Measurements from ENCODE around the gene CDON. TPM values are rescaled to one million over a fixed set of nuclear protein-coding genes. Genes with fewer than 3 reads are reported as not detected.

The CDON gene
- total RNA-seq, 2 donors from 2014 or later, result 2.3 to 10.5 TPM

- H3K4me1 ChIP-seq, result no peaks in the 10 kb centered on the region
- no peaks in the 10 kb centered on the region for H3K36me3 ChIP-seq
- no peak overlapping the region for H3K9ac ChIP-seq (ENCODE audit: low read depth in 2 of 2, low read length in 2 of 2)
- intact Hi-C loops (cut with DNase I), result no loop called here
- H3K27ac ChIP-seq, result no peak overlapping the region
- no peak for TF ChIP-seq CTCF (IDR thresholded peaks at IDR 0.05)
- DNase-seq, result no peak
- no peaks in the 10 kb centered on the region for H3K27me3 ChIP-seq
- H3K9me3 ChIP-seq, result no peaks in the 10 kb centered on the region
- H3K4me3 ChIP-seq, result no peak overlapping the region
These were observed 115.0 kb downstream of the CDON start for GRCh38 chr11:125947419-125948277.

- DNase-seq, result no peak
- Histone ChIP-seq H3K9me3 (no peaks in the 10 kb centered on the region), H3K4me1 (no peaks in the 10 kb centered on the region), H3K9ac (ENCODE audit: low read depth in 2 of 2, low read length in 2 of 2) (no peak overlapping the region), H3K27me3 (no peaks in the 10 kb centered on the region), H3K4me3 (no peak overlapping the region), H3K27ac (no peak overlapping the region), H3K36me3 (no peaks in the 10 kb centered on the region)
- no peak for TF ChIP-seq CTCF (IDR thresholded peaks at IDR 0.05)
- intact Hi-C loops (cut with DNase I), result no loop called here
These were observed 115.8 kb downstream of the CDON start for GRCh38 chr11:125946712-125947418.

- DNase-seq, result no peak
- H3K4me3 ChIP-seq, result no peak within 1 kb of the TSS
- no peaks in the 10 kb centered on the region for H3K9me3 ChIP-seq
- TF ChIP-seq CTCF (IDR thresholded peaks at IDR 0.05), result no peak
- H3K36me3 ChIP-seq, result no peaks in the 10 kb centered on the region
- H3K27me3 ChIP-seq, result no peaks in the 10 kb centered on the region
- no peaks in the 10 kb centered on the region for H3K4me1 ChIP-seq
- intact Hi-C loops (cut with DNase I), result no loop called here
- H3K9ac ChIP-seq (ENCODE audit: low read depth in 2 of 2, low read length in 2 of 2), result no peak within 1 kb of the TSS
- H3K27ac ChIP-seq, result no peak within 1 kb of the TSS
These were observed 116.7 kb downstream of the CDON start, which contains the start of gene VSIG10L2 for GRCh38 chr11:125945797-125946520. Gene VSIG10L2, plus strand, starts transcription at chr11:125946044. Its CDS starts 12 bp downstream, at chr11:125946056.

GRCh38 chr11:125945011-125945796 lies 117.5 kb downstream of the CDON start:
- no peak for DNase-seq
- Histone ChIP-seq H3K9me3 (no peaks in the 10 kb centered on the region), H3K27me3 (no peaks in the 10 kb centered on the region), H3K36me3 (no peaks in the 10 kb centered on the region), H3K9ac (ENCODE audit: low read depth in 2 of 2, low read length in 2 of 2) (no peak overlapping the region), H3K4me1 (no peaks in the 10 kb centered on the region), H3K27ac (no peak overlapping the region), H3K4me3 (no peak overlapping the region)
- TF ChIP-seq CTCF (IDR thresholded peaks at IDR 0.05), result no peak
- intact Hi-C loops (cut with DNase I), result no loop called here
